ENCODE measurements around the gene SMU1.

DNA sequence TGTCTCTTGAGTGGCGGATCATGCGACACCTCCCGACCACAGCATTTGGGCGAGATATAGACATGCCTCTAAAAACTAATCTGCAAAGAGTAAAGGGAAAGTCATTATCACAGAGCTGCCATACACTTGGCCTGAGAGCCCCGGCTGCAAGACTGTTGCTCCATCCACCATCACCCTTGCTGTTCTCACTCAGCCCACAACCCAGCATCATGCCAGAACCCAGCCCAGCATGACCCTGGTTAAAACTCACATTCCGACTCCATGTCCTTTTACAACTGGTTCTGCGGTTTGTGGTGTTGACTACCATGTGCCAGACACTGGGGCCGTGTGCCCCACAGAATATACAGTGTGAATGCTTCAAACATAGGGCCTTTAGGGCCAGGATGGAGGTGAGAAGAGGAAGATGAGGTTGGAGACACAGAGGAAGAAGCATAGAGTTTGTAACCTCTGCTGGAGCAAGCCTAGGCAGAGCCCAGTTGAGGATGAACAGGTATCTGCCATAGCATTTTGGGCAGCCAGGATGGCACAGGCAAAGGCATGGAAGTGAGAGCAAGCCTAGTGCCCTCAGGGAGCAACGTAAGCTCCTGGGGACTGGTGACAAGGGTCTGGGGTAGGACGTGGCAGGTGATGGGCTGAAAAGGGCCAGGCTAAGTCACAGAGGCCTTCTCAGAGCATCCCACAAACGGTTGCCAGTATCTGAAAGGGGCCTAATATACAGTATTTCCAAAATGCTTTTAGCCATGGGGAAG is 37.5 kb upstream of the SMU1 start:
- no peak for TF ChIP-seq POLR2AphosphoS5 (IDR thresholded peaks at IDR 0.05; ENCODE audit: low read depth, low read length)
- no peak for TF ChIP-seq POLR2A (IDR thresholded peaks at IDR 0.05; ENCODE audit: low read depth, low read length)
- TF ChIP-seq TAF1 (IDR thresholded peaks at IDR 0.05; ENCODE audit: low read depth, low read length), result no peak
- no peak for TF ChIP-seq SPI1 (IDR thresholded peaks at IDR 0.05; ENCODE audit: low read depth, low read length)
